ENCODE results near the gene MYLK.

The MYLK gene

DNA sequence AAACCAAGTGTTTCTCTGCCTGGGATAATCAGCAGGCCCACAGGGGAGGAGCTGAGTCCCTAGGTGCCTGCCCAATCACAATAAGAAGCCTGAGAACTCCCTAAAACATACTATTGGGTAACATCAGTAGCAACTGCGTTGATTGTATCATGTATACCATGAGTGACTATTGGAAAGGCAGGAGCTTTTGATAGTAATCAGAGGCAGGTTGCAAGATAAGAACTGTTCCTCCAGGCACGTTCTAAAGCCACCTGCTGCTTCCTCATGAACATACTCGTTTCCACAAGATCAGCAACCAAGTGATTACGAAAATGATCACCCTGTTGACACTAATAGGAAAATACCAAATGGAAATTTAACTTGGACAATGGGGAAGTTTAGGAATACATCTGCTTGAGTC lies 6.7 kb downstream of the MYLK start:
- no peak for DNase-seq (ENCODE audit: low read depth)
- H3K4me3 ChIP-seq (ENCODE audit: control insufficient read depth, low read depth, low read length) = no peak overlapping the region
- TF ChIP-seq, protein P1, sequence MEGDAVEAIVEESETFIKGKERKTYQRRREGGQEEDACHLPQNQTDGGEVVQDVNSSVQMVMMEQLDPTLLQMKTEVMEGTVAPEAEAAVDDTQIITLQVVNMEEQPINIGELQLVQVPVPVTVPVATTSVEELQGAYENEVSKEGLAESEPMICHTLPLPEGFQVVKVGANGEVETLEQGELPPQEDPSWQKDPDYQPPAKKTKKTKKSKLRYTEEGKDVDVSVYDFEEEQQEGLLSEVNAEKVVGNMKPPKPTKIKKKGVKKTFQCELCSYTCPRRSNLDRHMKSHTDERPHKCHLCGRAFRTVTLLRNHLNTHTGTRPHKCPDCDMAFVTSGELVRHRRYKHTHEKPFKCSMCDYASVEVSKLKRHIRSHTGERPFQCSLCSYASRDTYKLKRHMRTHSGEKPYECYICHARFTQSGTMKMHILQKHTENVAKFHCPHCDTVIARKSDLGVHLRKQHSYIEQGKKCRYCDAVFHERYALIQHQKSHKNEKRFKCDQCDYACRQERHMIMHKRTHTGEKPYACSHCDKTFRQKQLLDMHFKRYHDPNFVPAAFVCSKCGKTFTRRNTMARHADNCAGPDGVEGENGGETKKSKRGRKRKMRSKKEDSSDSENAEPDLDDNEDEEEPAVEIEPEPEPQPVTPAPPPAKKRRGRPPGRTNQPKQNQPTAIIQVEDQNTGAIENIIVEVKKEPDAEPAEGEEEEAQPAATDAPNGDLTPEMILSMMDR (conservative IDR thresholded peaks at IDR 0.05; ENCODE audit: control insufficient read depth, insufficient read depth, low read depth, low read length) = no peak

DNA sequence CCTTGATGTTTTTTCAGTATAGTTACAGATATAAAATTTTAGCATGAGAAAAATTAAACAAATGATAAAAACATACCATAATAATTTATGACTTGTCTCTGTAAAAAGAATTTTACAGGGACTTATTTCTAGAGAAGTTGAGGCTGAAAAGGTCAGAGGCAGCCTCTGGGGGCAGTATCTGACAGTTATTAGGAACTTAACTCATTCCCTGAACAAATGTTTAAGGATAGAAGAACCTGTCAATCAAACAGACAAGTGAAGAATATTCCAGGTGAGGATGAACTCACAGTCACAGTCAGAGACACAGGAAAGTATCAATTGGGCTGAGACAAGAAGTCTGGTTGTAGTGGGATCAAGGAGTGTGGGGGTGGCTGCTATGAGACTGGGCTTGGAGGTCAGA lies 7.3 kb downstream of the MYLK start:
- TF ChIP-seq, protein P1 (conservative IDR thresholded peaks at IDR 0.05; ENCODE audit: control insufficient read depth, insufficient read depth, low read depth, low read length) = peak; percentile 17
- H3K4me3 ChIP-seq (ENCODE audit: control insufficient read depth, low read depth, low read length) = no peak overlapping the region
- no peak for DNase-seq (ENCODE audit: low read depth)

DNA sequence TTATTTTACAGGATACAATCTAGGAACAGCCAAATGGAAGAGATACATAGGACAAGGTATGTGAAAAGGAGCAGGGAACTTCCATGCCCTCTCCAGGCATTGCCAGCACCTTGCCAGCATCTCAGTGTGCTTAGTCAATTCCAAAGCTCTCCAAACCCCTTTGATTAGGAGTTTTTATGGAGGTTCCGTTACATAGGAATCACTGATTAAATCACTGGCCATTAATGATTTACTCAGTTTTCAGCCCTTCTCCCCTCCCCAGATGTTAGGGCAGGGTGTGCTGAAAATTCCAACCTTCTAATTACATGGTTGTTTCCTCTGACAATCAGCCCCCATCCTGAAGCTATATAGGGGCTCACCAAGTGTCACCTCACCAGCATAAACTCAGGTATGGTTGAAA lies 11.5 kb downstream of the MYLK start:
- no peak for DNase-seq (ENCODE audit: low read depth)
- TF ChIP-seq, protein P1 (conservative IDR thresholded peaks at IDR 0.05; ENCODE audit: control insufficient read depth, insufficient read depth, low read depth, low read length) = no peak
- H3K4me3 ChIP-seq (ENCODE audit: control insufficient read depth, low read depth, low read length) = no peak overlapping the region

DNA sequence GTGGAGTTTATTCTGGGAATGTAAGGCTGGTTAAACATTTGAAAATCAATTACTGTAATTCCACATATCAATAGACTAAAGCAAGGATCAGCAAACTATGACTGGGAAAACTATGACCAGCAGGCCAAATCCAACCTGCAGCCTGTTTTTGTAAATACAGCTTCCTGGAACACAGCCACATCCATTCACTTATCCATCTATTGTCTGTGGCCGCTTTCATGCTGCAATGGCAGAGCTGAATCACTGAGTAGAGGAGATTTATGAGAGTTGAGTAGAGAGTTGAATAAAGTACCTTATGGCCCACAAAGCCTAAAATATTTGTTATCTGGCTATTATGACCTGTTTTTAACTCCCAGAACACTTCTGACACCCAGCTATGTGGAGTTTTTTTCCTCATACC lies 12.2 kb downstream of the MYLK start:
- TF ChIP-seq, protein P1 (conservative IDR thresholded peaks at IDR 0.05; ENCODE audit: control insufficient read depth, insufficient read depth, low read depth, low read length) = no peak
- peak; percentile 26 for DNase-seq (ENCODE audit: low read depth)
- H3K4me3 ChIP-seq (ENCODE audit: control insufficient read depth, low read depth, low read length) = no peak overlapping the region

DNA sequence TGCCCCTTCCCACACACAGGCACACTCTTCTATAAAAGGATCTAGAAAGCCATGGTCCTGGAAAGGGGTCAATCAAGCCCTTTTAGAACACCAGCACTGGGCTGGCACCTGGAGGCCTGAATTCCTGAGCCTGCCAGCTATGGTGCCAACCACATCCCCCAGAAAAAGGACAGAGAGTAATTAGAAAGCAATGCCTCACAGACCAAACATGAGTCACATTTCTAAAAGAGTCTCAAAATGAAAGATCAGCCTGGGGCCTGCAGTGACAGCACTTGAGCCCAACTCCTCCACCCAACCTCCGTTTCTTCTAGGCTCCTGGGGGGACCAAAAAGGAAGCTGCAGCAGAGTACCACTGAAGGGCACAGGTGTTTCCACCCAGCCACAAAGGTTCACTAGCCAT lies 14.1 kb downstream of the MYLK start:
- no peak overlapping the region for H3K4me3 ChIP-seq (ENCODE audit: control insufficient read depth, low read depth, low read length)
- TF ChIP-seq, protein P1 (conservative IDR thresholded peaks at IDR 0.05; ENCODE audit: control insufficient read depth, insufficient read depth, low read depth, low read length) = no peak
- DNase-seq (ENCODE audit: low read depth) = peak; percentile 10

DNA sequence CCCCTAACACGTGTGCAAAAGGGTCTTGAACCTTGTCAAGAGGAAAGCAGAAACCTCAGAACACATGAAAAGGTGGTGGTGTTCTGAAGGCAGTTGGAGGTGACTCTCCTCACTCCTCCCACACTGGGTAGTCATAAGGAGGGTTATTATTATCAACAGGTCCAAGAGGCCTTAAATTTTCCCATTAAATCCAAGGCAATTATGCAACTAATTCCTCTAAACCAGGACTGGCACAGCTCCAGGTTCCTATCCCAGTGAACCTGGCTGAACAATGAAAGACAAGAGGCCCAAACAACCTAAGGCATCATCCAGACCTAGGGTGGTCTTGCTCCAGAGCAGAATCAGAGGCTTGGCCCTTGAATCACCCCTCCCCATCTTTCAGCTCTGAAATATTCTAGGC lies 15.0 kb downstream of the MYLK start:
- TF ChIP-seq, protein P1 (conservative IDR thresholded peaks at IDR 0.05; ENCODE audit: control insufficient read depth, insufficient read depth, low read depth, low read length) = no peak
- no peak overlapping the region for H3K4me3 ChIP-seq (ENCODE audit: control insufficient read depth, low read depth, low read length)
- DNase-seq (ENCODE audit: low read depth) = no peak

DNA sequence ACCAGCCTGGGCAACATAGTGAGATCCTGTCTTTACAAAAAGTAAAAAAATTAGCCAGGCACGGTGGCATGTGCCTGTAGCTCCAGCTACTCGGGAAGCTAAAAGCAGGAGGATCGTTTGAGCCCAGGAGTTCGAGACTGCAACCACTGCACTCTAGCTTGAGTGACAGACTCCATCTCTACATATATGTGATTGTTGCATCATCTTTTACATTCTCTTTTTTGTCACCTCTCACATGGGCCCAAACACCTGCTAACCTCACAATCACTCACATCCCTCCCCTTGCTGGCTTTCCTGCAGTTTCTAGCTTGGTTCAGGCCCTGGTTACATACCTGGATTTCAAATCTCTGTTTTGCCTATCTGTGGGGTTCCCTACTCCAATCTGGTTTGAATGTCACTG lies 19.4 kb downstream of the MYLK start:
- DNase-seq (ENCODE audit: low read depth) = no peak
- no peak overlapping the region for H3K4me3 ChIP-seq (ENCODE audit: control insufficient read depth, low read depth, low read length)
- TF ChIP-seq, protein P1 (conservative IDR thresholded peaks at IDR 0.05; ENCODE audit: control insufficient read depth, insufficient read depth, low read depth, low read length) = no peak

Data from fibroblast of mammary gland (primary cell).